NCI-H446 treated with DMSO at 0.1 percent for 48 hours (cell line): ENCODE results near the gene UFD1.

ENCODE experiments used
- DNase-seq: peaks from one replicate; lab custom pipeline; 2025; lab: John Stamatoyannopoulos, UW

Gene UFD1

GRCh38 chr22:19516378-19517170 lies 37.6 kb upstream of the UFD1 start:
- no peak for DNase-seq

- no peak for DNase-seq
Observed at GRCh38 chr22:19515654-19516377, 36.8 kb upstream of the UFD1 start.

GRCh38 chr22:19514831-19515565 lies 36.0 kb upstream of the UFD1 start:
- no peak for DNase-seq

GRCh38 chr22:19513823-19514222 lies 34.8 kb upstream of the UFD1 start:
- DNase-seq, result no peak

- no peak for DNase-seq
Observed at GRCh38 chr22:19510919-19511341, 31.9 kb upstream of the UFD1 start.

GRCh38 chr22:19509923-19510322 lies 30.9 kb upstream of the UFD1 start:
- DNase-seq, result no peak

- DNase-seq, result no peak
Observed at GRCh38 chr22:19509191-19509590, 30.2 kb upstream of the UFD1 start.

GRCh38 chr22:19508024-19508776 lies 29.2 kb upstream of the UFD1 start:
- DNase-seq, result no peak

- DNase-seq, result no peak
Observed at GRCh38 chr22:19507534-19507861, 28.5 kb upstream of the UFD1 start.

GRCh38 chr22:19506212-19506611 lies 27.2 kb upstream of the UFD1 start:
- DNase-seq, result no peak

- no peak for DNase-seq
Observed at GRCh38 chr22:19505735-19506126, 26.7 kb upstream of the UFD1 start.

GRCh38 chr22:19504900-19505734 lies 26.1 kb upstream of the UFD1 start:
- DNase-seq, result no peak

GRCh38 chr22:19503869-19504268 lies 24.9 kb upstream of the UFD1 start:
- no peak for DNase-seq

- no peak for DNase-seq
Observed at GRCh38 chr22:19503367-19503766, 24.4 kb upstream of the UFD1 start.

- no peak for DNase-seq
Observed at GRCh38 chr22:19501897-19502447, 23.0 kb upstream of the UFD1 start.

- DNase-seq, result no peak
Observed at GRCh38 chr22:19499880-19500242, 20.9 kb upstream of the UFD1 start.

GRCh38 chr22:19499236-19499879 lies 20.4 kb upstream of the UFD1 start:
- DNase-seq, result no peak

GRCh38 chr22:19498866-19499190 lies 19.8 kb upstream of the UFD1 start:
- DNase-seq, result no peak

- DNase-seq, result no peak
Observed at GRCh38 chr22:19498154-19498865, 19.3 kb upstream of the UFD1 start.

- no peak for DNase-seq
Observed at GRCh38 chr22:19497245-19497644, 18.3 kb upstream of the UFD1 start.
